LHCN-M2 (cell line): ENCODE data around the gene OMP. TPM values are rescaled to one million over a fixed set of nuclear protein-coding genes. Genes with fewer than 3 reads are reported as not detected.
A peak's percentile ranks its signal among the peaks of the same experiment; 100 is the strongest.
"Not testable (repeated sequence)": the region's sequence is repeated elsewhere in the genome, so short reads cannot be mapped to it uniquely, and the experiment has no call there.

ENCODE experiments used
- DNase-seq: peaks from one replicate; pipeline ENCODE4 v3.0.0-alpha.2; 2012; ENCODE audit warnings: low read depth
- polyA plus RNA-seq: library from polyadenylated mRNA; unstranded; fragments of >200 nt; gene quantifications from one replicate; pipeline ENCODE4 v1.2.1, GENCODE V29; 2012; ENCODE audit warnings: missing spikeins
- total RNA-seq: library from RNA; depleted of rRNA; stranded (reverse); fragments of >200 nt; gene quantifications from 2 replicates; pipeline ENCODE4 v1.2.3, GENCODE V29; 2014; rRNA removed

The OMP gene
- 0.57 TPM in 1 of 2 replicates, not detected in the other for total RNA-seq
- polyA plus RNA-seq, result not detected

GRCh38 chr11:77102246-77103210, at the start of gene OMP:
OMP (plus strand) TSS chr11:77102840; CDS start chr11:77102840, 0 bp downstream.
- no peak for DNase-seq

GRCh38 chr11:77053217-77054015, 49.2 kb upstream of the OMP start:
- DNase-seq, result no peak

GRCh38 chr11:77054084-77054483, 48.6 kb upstream of the OMP start:
- no peak for DNase-seq

GRCh38 chr11:77055101-77055561, 47.5 kb upstream of the OMP start:
- DNase-seq, result no peak

GRCh38 chr11:77055913-77056312, 46.7 kb upstream of the OMP start:
- DNase-seq, result no peak

- no peak for DNase-seq
Observed at GRCh38 chr11:77056814-77057402, 45.7 kb upstream of the OMP start.

GRCh38 chr11:77057938-77058474, 44.6 kb upstream of the OMP start:
- no peak for DNase-seq

- no peak for DNase-seq
Observed at GRCh38 chr11:77058900-77059299, 43.7 kb upstream of the OMP start.

GRCh38 chr11:77059806-77060205, 42.8 kb upstream of the OMP start:
- DNase-seq, result no peak

- DNase-seq, result no peak
Observed at GRCh38 chr11:77060234-77060633, 42.4 kb upstream of the OMP start.

GRCh38 chr11:77061258-77061657, 41.4 kb upstream of the OMP start:
- DNase-seq, result not testable (repeated sequence)

- no peak for DNase-seq
Observed at GRCh38 chr11:77062924-77063323, 39.7 kb upstream of the OMP start.

GRCh38 chr11:77063407-77063806, 39.2 kb upstream of the OMP start:
- no peak for DNase-seq

GRCh38 chr11:77063861-77064260, 38.8 kb upstream of the OMP start:
- DNase-seq, result no peak

- DNase-seq, result no peak
Observed at GRCh38 chr11:77064648-77065217, 37.9 kb upstream of the OMP start.

GRCh38 chr11:77065878-77066228, 36.8 kb upstream of the OMP start:
- peak; percentile 43 for DNase-seq

GRCh38 chr11:77066229-77067042, 36.2 kb upstream of the OMP start, which contains the start of gene CAPN5:
CAPN5 (plus strand) TSS chr11:77066971; CDS start chr11:77084887, 17,916 bp downstream.
- DNase-seq, result peak; percentile 90

- DNase-seq, result no peak
Observed at GRCh38 chr11:77067861-77068443, 34.7 kb upstream of the OMP start.

GRCh38 chr11:77068457-77069335, 33.9 kb upstream of the OMP start:
- no peak for DNase-seq
